Fibroblast of lung (primary cell): Measurements from ENCODE around the gene SLC45A1. TPM values are rescaled to one million over a fixed set of nuclear protein-coding genes. Genes with fewer than 3 reads are reported as not detected.

Experiments
- DNase-seq, 2 donors: peaks; one replicate each; pipeline versions ENCODE4 v3.0.0 to v3.0.0-alpha.2; 2010; ENCODE audit warnings: low read depth in 2 of 2
- H2AFZ ChIP-seq: 2 replicates; pipeline ENCODE4 v1.5.1; 2012; ENCODE audit warnings: low read length, control low read depth, inconsistent platforms
- H3K27ac ChIP-seq: 2 replicates; pipeline ENCODE4 v1.5.1; 2011; ENCODE audit warnings: low read length, control low read depth; ENCODE audit not compliant: insufficient read depth
- H3K27me3 ChIP-seq: 2 replicates; pipeline ENCODE4 v1.5.1; 2011; ENCODE audit warnings: mild to moderate bottlenecking, low read length; ENCODE audit not compliant: control insufficient read depth, insufficient read depth
- H3K36me3 ChIP-seq: 2 replicates; pipeline ENCODE4 v1.5.1; 2011; ENCODE audit warnings: low read length; ENCODE audit not compliant: control insufficient read depth, insufficient read depth
- H3K4me1 ChIP-seq: 2 replicates; pipeline ENCODE4 v1.5.1; 2011; ENCODE audit warnings: low read length; ENCODE audit not compliant: control insufficient read depth, insufficient read depth; ENCODE audit errors: extremely low read depth
- H3K4me2 ChIP-seq: 2 replicates; pipeline ENCODE4 v1.5.1; 2011; ENCODE audit warnings: low read length, control low read depth; ENCODE audit not compliant: insufficient read depth; ENCODE audit errors: extremely low read depth
- H3K4me3 ChIP-seq, 4 experiments: fragments of 200-600 bp in 1 of 4; sonication (generic) in 1 of 4; replicated peaks in 1 of 4; 2 replicates each; pipeline ENCODE4 v1.5.1; 2011 to 2016; ENCODE audit warnings: low read length in 4 of 4, low read depth in 3 of 4, mild to moderate bottlenecking in 3 of 4, control low read depth in 2 of 4, inconsistent platforms in 1 of 4, mixed read lengths in 1 of 4; ENCODE audit not compliant: insufficient read depth in 1 of 4; ENCODE audit errors: control extremely low read depth in 1 of 4
- H3K79me2 ChIP-seq: 2 replicates; pipeline ENCODE4 v1.5.1; 2012; ENCODE audit warnings: mild to moderate bottlenecking, low read length, inconsistent platforms; ENCODE audit not compliant: control insufficient read depth, insufficient read depth
- H3K9ac ChIP-seq: 2 replicates; pipeline ENCODE4 v1.5.1; 2011; ENCODE audit warnings: mild to moderate bottlenecking, low read length, control low read depth; ENCODE audit not compliant: insufficient read depth
- H3K9me3 ChIP-seq: 2 replicates; pipeline ENCODE4 v1.5.1; 2012; ENCODE audit warnings: low read depth, low read length; ENCODE audit not compliant: control insufficient read depth, insufficient read depth
- H4K20me1 ChIP-seq: 2 replicates; pipeline ENCODE4 v1.5.1; 2011; ENCODE audit warnings: low read length; ENCODE audit not compliant: control insufficient read depth, insufficient read depth; ENCODE audit errors: extremely low read depth
- EZH2 ChIP-seq: IDR thresholded peaks from 2 replicates; pipeline ENCODE4 v1.5.1; 2012; ENCODE audit warnings: low read length, control low read depth, mild to moderate bottlenecking; ENCODE audit errors: missing control alignments
- polyA plus RNA-seq, 2 donors: library from polyadenylated mRNA; depleted of rRNA in 1 of 2; stranded (reverse) in 1 of 2; unstranded in 1 of 2; fragments of >200 nt; gene quantifications; 2 replicates each; pipeline ENCODE4 v1.2.1, GENCODE V29; 2011 to 2012; ENCODE audit warnings: missing spikeins in 1 of 2
- total RNA-seq: library from RNA; depleted of rRNA; stranded (reverse); fragments of >200 nt; gene quantifications from 2 replicates; pipeline ENCODE4 v1.2.1, GENCODE V29; 2014
- TF ChIP-seq, protein P1 (sequence below), 2 donors: IDR thresholded peaks in 1 of 2; conservative IDR thresholded peaks in 1 of 2; 1 replicate in 1 of 2; 2 replicates in 1 of 2; pipeline ENCODE4 v1.5.1; 2011 to 2012; ENCODE audit warnings: low read length in 2 of 2, control low read depth in 1 of 2, inconsistent platforms in 1 of 2, low read depth in 1 of 2, mild to moderate bottlenecking in 1 of 2

SLC45A1 gene
- total and polyA plus RNA-seq, 2 donors (not counting 1 experiment from before 2014, with no cell fraction given), result 2.1 to 2.6 TPM

- Histone ChIP-seq H2AFZ (no peak overlapping the region), H4K20me1 (no peaks in the 10 kb centered on the region), H3K27me3 (no peaks in the 10 kb centered on the region), H3K27ac (no peak overlapping the region), H3K79me2 (peaks cover 15% of the 10 kb centered on the region), H3K9me3 (no peaks in the 10 kb centered on the region), H3K4me2 (no peak overlapping the region), H3K4me3 (no peak overlapping the region), H3K9ac (no peak overlapping the region), H3K4me1 (peaks cover 18% of the 10 kb centered on the region), H3K36me3 (peaks cover 60% of the 10 kb centered on the region)
- no peak for DNase-seq
- TF ChIP-seq, protein P1, sequence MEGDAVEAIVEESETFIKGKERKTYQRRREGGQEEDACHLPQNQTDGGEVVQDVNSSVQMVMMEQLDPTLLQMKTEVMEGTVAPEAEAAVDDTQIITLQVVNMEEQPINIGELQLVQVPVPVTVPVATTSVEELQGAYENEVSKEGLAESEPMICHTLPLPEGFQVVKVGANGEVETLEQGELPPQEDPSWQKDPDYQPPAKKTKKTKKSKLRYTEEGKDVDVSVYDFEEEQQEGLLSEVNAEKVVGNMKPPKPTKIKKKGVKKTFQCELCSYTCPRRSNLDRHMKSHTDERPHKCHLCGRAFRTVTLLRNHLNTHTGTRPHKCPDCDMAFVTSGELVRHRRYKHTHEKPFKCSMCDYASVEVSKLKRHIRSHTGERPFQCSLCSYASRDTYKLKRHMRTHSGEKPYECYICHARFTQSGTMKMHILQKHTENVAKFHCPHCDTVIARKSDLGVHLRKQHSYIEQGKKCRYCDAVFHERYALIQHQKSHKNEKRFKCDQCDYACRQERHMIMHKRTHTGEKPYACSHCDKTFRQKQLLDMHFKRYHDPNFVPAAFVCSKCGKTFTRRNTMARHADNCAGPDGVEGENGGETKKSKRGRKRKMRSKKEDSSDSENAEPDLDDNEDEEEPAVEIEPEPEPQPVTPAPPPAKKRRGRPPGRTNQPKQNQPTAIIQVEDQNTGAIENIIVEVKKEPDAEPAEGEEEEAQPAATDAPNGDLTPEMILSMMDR (conservative IDR thresholded peaks at IDR 0.05 in 1 of 2, IDR thresholded peaks at IDR 0.05 in 1 of 2; ENCODE audit: low read depth in 1 of 2, low read length in 2 of 2), result no peak
- no peak for TF ChIP-seq EZH2
Measured at GRCh38 chr1:8362701-8363101, 44.8 kb downstream of the SLC45A1 start.

GRCh38 chr1:8363186-8363766 lies 45.4 kb downstream of the SLC45A1 start:
- Histone ChIP-seq H3K36me3 (peaks cover 56% of the 10 kb centered on the region), H3K27me3 (no peaks in the 10 kb centered on the region), H3K79me2 (peaks cover 17% of the 10 kb centered on the region), H2AFZ (no peak overlapping the region), H3K4me2 (no peak overlapping the region), H3K27ac (no peak overlapping the region), H3K9ac (no peak overlapping the region), H3K9me3 (no peaks in the 10 kb centered on the region), H3K4me3 (no peak overlapping the region), H3K4me1 (peaks cover 20% of the 10 kb centered on the region), H4K20me1 (no peaks in the 10 kb centered on the region)
- DNase-seq, result no peak
- no peak for TF ChIP-seq EZH2
- TF ChIP-seq, protein P1 (conservative IDR thresholded peaks at IDR 0.05 in 1 of 2, IDR thresholded peaks at IDR 0.05 in 1 of 2; ENCODE audit: low read depth in 1 of 2, low read length in 2 of 2), result no peak

GRCh38 chr1:8363767-8364301 lies 45.9 kb downstream of the SLC45A1 start:
- Histone ChIP-seq H3K4me1 (peaks cover 20% of the 10 kb centered on the region), H2AFZ (no peak overlapping the region), H3K4me3 (no peak overlapping the region), H3K36me3 (peaks cover 51% of the 10 kb centered on the region), H3K79me2 (peaks cover 20% of the 10 kb centered on the region), H3K27me3 (no peaks in the 10 kb centered on the region), H3K4me2 (no peak overlapping the region), H3K9ac (no peak overlapping the region), H4K20me1 (no peaks in the 10 kb centered on the region), H3K9me3 (no peaks in the 10 kb centered on the region), H3K27ac (no peak overlapping the region)
- DNase-seq, result no peak
- TF ChIP-seq, protein P1 (conservative IDR thresholded peaks at IDR 0.05 in 1 of 2, IDR thresholded peaks at IDR 0.05 in 1 of 2; ENCODE audit: low read depth in 1 of 2, low read length in 2 of 2), result no peak
- TF ChIP-seq EZH2, result no peak
